GM10266 (cell line): Measurements from ENCODE around the gene NME7.

ENCODE experiments used
- DNase-seq: peaks from one replicate; pipeline ENCODE4 v3.0.0; 2012; ENCODE audit errors: extremely low spot score
- TF ChIP-seq, protein P1 (sequence below): IDR thresholded peaks from 2 replicates; pipeline ENCODE4 v1.5.1; 2012; ENCODE audit warnings: mild to moderate bottlenecking, low read depth; ENCODE audit not compliant: control insufficient read depth, insufficient read depth; ENCODE audit errors: missing control alignments

The NME7 gene

DNA sequence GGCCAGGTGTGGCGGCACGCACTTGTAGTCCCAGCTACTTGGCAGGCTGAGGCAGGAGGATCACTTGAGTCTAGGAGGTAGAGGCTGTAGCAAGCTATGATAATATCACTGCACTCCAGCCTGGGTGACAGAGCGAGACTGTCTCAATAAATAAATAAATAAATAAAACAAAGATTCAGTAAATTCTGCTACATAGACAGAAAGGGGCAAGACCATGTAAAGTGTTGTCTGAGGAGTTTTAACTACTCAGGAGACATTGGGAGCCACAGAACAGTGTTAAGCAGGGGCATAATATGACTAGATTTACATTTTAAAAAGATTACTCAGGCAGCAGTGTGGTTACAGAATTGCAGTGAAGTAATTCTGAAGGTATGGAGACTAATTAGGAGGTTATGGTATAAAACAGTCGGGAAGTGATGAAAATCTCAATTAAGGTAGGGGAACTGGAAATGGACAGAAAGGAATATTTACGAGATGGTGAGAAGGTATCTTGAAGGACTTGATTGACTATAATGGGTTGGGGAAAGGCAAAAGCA lies 166.4 kb downstream of the NME7 start:
- TF ChIP-seq, protein P1, sequence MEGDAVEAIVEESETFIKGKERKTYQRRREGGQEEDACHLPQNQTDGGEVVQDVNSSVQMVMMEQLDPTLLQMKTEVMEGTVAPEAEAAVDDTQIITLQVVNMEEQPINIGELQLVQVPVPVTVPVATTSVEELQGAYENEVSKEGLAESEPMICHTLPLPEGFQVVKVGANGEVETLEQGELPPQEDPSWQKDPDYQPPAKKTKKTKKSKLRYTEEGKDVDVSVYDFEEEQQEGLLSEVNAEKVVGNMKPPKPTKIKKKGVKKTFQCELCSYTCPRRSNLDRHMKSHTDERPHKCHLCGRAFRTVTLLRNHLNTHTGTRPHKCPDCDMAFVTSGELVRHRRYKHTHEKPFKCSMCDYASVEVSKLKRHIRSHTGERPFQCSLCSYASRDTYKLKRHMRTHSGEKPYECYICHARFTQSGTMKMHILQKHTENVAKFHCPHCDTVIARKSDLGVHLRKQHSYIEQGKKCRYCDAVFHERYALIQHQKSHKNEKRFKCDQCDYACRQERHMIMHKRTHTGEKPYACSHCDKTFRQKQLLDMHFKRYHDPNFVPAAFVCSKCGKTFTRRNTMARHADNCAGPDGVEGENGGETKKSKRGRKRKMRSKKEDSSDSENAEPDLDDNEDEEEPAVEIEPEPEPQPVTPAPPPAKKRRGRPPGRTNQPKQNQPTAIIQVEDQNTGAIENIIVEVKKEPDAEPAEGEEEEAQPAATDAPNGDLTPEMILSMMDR: no peak
- DNase-seq: no peak

DNA sequence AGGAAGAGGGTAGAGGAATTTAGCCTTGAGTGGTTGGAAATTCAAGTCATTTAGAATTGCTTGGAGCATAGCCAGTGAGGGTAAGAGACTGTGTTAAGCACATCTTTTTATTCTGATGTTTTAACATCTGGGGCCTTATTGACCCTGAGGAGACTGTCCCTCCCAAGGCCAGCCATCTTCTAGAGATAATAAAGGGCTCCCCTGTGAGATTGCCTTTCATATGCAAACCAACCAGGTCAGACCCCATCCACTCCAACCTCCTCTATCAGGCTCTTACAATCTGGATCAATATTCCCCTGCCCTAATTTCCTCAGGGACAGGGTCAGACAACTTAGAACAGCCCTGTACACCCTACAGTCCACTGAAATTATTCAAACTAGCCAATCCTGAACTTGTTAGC lies 167.3 kb downstream of the NME7 start:
- TF ChIP-seq, protein P1: no peak
- DNase-seq: no peak

DNA sequence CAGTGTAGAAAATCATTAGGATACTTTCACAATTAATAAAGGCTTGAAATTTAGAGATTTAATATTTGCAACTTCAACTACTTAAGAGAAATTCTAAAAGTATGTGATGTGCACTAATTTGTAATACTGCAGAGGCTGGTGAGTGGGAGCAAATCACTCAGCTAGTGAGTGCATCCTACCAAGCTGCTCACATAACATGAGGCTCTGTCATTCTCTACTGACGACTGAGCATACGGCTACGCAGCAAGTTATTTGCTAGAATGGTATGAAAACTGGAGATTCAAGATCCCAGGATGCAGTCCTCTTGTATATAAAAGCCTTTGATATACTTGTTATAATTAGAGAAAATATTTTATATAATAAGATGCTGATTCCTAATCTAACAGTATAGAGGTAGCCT lies 171.0 kb downstream of the NME7 start:
- TF ChIP-seq, protein P1: no peak
- no peak for DNase-seq

DNA sequence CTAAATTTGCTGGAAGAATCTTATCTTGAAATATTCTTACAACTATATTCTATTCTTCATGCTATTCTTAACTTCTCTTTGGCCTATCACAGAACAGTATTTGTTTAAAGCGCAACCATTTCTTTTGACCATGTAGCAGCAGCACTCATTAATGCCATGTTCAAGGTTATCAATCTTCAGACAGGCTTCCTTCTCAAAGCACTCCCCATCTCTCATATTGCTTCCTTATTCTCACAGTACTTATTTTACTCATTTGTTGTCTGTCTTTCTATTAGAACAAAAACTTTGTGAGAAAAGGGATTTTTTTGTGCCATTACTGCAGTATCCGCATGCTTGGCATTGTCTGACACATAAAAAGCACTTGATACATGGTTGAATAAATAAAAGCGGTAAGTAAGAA lies 171.4 kb downstream of the NME7 start:
- no peak for DNase-seq
- TF ChIP-seq, protein P1: no peak

DNA sequence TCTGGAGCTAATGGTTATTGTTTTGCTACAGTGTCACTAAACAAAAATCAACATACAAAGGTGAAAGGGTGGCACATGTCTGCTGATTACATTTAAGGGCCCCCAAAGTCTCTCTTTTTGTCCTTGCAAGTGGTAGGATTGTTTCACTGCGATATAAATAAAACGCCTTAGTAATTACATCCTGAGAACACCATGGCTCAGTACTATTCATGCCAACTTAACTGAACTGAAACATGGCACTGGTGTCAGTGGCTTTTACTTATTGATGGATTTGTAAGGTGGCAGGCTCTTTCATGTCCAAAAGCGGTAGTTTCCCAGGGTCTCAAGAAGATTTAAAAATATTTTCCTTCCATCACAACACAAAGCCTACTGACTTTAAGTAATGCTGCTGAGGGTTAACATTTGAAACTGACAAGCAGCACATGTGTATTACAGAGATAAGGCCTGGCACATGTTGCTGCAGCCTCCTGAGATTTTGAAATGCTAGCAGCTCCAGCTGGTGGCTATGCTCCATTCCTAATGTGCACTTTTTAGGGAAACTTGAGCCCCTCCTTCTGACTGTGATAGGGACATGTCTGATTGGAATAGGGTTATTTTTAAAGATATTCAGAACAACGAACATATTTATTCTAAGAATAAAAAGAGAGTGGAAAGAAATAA lies 174.3 kb downstream of the NME7 start:
- DNase-seq: no peak
- TF ChIP-seq, protein P1: no peak

DNA sequence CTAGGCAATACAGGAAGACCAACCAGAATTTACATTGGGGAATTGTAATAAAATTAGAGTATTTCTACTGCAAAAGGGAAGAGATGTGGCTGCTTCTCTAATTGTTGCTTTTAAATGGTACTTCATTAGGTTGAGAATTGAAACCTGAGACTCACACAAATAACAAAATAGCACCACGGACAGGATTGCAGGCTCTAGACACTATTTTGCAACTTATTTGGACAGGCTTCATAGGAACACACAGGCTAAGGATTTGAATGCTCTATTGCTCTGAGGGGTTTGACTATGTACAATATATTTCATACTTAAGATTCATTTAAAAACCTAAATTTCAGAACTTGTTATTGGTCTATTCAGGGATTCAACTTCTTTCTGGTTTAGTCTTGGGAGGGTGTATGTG lies 181.5 kb downstream of the NME7 start:
- TF ChIP-seq, protein P1: no peak
- DNase-seq: no peak

DNA sequence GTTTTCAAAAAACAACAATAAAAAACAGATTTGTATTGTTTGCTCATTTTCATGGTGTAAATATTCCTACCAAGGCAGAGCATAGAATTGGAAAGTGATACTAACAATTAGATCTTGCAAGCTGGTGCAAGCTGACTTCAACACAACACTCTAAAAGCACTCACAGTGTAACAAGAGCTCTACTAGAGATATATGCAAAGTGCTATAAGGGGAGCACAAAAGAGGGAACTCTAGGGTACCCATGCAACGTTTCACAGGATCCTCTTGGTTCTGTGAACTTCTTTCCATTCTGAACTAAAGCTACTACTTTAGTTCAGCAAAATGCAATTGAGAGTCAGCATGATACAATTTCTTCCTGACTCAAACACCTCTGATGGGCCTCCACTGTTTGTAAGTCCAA lies 182.8 kb downstream of the NME7 start:
- DNase-seq: no peak

More for the DNA sequence above, 182.8 kb downstream of the NME7 start:
- TF ChIP-seq, protein P1: no peak
